NCI-H128 (cell line): ENCODE measurements around the gene LRP2.

Experiments used
- DNase-seq: peaks from one replicate; lab custom pipeline; 2025; ENCODE audit not compliant: unreplicated experiment; lab: John Stamatoyannopoulos, UW

LRP2 gene

DNA sequence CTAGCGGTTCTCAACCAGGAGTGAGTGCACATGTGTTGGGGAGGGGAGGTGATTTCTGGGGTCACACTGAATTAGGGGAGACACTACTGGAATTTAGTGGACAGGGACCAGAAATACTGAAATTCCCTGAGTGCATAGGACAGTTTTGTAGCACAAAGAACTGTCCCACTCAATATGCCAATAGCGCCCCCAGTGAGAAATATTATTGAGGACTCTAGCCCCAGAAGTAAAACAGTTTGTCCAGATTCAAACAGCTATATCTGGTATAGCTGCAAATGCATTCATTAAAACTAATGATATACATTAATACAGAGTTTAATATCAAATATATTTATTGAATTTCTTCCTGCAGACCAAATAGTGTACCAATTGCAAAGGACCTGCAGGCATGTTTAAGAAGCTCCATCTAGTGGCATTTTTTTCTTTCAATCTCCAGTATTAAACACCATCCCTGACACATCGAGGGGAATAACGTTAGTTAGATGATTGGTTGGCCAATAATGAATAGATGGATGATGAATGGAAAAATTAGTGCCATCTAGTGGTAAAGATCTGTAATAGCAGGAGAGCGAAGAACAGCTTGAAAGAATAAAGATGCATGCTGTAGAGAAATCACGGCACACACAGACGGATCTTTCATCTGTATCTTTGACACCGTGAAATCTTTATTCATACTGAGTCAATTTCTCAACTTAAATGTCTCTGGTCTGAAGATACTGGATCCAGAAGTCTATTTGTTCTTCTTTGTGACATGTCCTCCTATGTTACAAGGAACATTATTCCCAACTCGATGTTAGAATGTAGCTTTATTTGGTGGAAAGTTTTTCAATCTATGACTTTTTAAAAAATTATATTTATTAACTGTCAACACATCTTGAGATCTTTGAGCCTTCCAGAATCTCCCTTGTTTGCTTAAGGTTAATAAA lies 230.5 kb downstream of the LRP2 start:
- DNase-seq = no peak

DNA sequence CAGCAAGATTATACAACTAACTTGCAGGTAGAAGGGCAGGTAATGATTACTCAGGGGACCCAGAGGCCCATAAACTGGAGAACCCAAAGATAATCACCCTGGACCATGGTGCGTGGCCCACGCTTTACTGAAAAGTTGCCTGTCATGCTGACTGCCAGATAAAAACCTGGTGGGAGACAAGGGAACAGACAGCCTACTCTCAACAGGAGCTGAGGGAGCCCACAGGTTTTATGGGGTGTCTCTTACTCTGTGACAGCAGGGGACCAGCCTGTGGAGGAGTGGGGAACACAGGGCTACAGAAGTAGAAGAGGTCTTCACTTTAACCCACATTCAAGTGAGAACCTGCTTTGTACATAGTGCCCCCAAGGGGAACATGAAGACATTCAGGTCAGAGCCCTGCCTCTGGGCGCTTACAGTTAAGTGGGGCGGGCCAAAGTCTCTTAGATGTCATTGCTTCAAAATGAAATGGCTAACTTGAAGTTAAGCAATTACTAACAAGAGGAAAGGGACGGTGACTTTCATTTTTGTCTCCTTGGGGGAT lies 232.6 kb downstream of the LRP2 start:
- no peak for DNase-seq

DNA sequence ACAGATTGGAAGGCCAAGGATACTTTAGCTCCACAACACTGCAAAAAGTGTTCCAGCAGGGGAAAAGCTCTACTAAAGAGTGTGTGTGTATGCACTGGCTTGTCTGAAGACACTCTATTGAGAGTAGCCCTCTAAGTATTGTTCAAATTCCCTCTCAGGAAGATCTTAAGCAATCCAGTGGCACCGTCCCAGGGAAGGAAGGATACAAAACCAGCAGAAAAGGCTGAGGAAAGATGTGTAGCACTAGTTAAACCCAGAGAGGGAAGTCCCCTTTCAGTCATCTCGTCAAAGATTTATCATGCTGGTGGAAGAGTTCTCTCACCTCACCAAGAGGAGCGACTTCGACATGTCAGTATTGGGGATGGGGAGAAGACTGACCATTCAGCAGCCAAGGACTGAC lies 242.5 kb downstream of the LRP2 start:
- DNase-seq = no peak

DNA sequence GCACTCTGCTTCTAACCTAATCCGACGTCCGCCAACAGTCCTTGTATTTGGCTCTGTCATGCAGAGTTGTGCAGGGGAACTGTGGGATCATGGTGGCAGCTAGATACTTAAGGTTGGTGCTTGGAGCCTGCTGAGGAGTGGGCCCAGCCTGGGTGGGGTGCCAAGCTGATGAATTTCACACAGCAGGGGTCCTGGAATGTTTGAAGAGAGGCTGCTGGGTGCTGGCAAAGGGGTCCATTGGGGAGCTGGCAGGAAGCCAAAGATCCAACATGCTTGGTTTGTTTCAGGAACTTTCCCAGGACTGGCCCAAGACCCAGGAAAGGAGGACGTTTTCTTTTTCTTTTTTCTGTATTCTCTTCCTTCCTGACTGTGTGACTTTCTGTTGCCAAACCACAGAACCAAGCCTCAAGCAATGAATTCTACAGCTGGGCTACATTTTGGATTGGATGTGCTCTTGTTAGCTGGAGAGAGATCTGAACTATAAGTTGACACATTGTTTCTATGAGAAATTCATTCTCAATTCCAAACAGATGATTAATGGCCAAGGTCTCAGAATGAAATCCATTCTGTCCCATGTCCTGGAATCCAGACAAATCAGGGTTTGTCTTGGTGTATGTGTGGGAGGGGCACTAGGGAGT lies 243.1 kb downstream of the LRP2 start:
- DNase-seq = no peak

DNA sequence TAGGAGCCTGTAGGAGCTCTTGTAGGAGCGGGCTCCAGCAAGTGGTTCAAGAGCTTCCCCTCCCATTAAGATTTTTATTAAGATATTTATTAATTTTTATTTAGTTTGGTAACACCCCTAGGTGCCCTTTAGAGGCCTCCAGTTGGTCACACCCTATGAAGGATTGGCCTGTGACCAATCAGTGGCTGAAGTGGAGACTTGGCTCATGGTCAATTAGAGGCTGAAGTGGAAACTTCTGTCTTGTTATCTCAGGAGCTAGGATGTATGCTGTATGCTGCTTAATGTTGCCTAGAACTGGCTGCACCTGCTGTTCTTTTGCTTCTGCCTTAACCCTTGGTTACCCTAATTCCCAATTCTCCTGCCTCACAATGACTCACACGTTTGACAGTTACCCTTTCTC lies 244.3 kb downstream of the LRP2 start:
- DNase-seq = no peak

DNA sequence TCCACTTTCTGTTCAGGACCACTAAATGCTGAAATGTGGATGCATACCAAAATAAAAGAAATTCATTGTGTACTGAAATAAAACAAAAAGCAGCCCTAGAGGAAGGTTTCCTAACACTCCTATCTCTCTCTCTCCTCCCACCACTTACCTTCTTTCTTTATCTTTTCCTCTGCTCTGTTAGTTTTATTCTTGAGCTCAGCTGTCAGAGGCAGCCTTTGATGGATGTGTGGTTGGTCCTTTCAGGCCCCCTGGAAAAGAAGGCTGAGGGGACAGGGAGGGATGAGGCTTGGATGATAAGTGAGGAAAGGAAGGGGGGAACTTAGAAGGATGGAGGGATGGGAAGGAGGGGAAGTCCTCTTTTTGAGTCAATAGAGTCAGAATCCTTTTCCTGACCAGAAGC lies 245.3 kb downstream of the LRP2 start:
- DNase-seq = no peak

DNA sequence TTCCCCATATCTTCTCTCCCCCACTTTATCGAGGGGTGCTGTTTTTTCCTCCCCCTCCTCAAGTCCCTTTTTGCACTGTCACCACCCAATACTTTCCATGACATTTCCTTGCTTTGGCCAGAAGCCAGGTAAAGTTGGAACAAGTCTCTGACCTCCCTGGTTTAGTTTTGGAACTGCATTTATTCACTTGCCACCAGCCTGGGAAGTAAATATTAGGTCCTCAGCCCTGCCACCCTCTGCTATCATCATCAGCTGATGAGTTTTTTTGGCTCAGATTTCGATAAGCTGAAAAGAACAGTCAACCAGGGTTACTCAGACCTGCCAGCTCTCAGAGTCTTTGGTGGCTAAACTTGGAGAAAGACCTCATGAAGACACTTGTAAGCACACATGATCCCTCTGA lies 246.0 kb downstream of the LRP2 start:
- DNase-seq = no peak

DNA sequence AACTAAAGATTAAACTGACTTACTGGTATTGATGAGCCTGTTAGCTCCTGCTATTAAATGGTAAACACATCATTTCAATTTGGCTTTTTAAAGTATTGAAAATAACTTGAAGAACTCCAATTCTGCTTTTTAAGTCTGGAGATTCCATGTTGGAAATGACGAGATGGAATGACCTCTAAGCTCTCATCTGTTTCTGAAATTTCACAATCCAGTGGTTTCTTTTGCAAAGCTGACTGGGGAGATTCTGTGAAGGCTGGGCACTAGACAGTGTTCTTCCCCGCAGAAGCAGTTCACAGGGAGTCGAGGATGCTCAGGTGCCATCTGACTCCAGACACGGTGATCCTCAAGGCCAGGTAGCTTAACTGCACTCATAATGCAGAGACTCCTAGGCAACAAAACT lies 248.3 kb downstream of the LRP2 start:
- no peak for DNase-seq

DNA sequence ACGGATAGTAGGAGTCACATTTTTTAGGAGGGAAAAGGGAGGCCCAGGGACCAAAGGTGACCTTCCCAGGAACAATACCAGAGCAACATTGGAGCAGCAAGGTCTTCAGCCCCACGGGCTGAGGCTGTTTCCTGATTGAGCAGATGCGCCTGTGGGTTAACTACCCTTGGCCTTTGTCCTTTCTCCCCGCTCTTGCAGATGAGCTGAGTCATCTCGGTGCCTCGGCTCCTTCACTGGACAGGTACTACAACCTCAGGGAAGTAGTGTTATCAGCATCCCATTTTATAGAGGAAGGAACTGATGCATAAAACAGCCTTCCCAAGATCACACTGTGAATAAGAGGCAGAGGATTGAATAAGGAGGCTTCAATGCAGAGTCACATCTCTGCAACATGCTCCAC lies 249.5 kb downstream of the LRP2 start:
- DNase-seq = no peak

DNA sequence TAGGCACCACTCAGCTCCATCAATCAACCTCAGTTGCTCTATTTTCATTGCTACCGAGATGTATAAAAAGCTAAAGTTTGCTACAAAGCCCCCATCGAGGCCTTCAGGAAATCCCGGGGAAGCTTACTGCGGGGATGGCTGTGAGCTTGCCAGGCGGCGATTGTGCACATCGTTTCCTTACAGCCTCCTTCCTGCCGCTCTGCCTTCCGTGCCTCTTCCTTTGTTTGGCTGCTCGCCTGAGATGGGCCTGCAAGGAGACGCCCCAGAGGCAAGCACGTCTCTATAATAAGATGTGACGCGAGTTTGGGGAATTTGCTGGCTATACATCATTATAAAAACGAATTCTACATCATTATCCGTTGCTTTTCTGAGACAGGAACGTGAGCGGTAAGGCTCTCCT lies 251.4 kb downstream of the LRP2 start:
- DNase-seq = no peak

DNA sequence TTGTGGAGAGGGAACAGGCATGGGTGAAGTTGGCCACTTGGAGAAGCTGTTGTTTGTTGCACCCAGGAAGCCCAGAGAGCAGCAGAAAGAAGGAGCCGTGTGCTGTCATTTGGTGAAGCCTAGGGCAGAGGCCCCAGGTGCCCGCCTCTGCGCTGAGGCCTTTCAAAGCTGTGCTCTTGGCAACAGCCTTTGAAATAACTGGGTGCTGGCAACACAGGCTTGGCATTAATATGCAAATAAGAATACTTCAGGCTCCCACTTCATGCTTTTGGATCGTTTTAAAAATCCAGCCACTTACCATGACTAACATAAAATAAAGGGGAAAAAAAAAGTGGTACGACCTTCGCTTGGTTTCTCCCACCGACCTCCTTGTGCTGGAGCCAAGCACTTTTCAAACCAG lies 251.9 kb downstream of the LRP2 start:
- DNase-seq = no peak

DNA sequence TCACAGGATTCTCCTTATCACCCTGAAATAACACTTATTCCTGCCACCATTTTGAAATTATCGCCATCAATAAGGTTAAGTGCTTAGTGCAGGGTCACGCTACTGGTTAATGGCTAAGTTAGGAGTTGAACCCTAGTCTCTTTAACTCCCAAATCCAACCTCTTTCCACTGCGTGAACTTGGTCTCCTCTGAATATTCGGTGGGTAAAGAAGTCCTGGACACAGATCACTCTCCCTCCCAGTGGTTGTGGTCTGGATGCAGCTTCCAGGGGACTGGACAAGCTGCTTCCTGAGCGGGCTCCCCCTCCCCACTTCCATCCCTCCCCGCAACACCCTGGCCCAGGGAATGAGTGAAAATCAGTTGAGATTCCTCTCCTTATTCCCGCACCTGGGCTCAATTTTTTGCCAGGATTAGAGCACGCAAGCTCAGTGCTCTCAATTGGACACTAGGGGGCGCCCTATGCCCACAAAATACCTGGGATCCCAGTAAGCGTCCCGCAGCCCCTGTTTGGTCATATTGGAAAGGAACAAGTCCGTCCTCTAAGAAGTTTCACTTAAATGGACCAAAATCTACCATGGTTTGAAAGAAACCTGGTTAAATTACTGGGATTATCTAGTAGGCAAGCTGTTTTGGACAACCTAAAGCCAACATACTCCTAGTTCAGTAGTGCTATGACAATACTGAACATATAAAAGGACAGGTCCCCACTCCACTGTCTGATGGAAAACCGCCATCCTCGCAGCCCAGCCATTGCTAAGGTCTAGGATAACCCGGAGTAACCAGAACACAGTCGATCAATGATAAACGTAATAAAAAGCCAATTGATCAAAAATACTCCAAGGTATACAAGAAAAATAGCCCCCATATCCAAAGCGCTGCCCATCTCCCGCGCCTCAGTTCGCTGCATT lies 252.6 kb downstream of the LRP2 start:
- DNase-seq = peak; percentile 55

DNA sequence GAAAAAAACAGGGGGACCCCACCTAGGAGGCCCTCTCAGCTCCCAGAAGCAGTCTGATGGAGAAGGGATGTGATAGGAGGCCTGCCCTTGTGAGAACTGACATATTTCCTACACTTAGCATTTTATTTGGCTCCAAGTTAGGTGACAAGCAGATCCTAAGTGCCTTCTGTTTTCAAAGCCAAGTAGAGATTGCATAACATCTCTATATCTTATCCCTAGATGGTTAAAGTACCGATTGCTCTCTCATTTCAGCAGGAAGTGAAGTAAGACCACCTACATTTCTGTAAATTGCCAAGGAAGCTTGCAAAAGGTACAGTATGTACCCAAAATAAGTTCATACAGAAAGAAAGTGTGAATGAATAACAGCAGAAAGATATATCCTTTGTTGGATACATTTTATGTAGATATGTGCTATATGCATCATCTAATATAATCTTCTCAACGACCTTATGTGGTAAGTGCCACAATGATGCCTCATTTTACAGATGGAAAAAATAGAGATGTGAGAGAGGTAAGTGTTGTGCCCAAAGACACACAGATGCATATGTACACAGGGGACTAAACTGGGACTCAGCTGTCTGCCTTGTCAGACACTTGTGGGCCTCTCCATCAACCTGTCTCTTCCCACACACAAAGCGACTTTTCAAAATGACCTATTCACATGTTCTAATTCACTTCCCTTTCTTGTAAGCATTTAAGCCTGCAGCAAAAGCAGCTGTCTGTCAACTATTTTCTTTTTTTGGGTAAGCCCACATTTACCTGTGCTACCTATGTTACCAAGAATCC lies 254.0 kb downstream of the LRP2 start:
- no peak for DNase-seq

DNA sequence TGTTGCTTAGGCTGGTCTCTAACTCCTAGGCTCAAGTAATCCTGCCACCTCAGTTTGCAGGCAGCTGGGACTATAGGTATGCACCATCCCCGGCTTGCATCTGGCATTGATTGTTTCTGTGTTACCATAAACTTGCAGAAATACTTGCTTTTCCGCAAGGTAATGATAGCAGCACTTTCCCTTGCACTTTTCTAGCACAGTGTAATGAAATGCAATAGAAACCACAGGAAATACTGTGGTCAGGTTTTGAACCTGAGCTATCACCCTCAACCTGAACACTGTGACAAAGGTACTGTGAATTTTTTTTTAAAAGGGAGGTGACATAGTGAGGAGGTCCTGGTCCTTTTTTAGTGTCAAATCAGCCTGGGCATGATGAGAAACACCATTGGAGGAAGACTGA lies 254.7 kb downstream of the LRP2 start:
- no peak for DNase-seq

DNA sequence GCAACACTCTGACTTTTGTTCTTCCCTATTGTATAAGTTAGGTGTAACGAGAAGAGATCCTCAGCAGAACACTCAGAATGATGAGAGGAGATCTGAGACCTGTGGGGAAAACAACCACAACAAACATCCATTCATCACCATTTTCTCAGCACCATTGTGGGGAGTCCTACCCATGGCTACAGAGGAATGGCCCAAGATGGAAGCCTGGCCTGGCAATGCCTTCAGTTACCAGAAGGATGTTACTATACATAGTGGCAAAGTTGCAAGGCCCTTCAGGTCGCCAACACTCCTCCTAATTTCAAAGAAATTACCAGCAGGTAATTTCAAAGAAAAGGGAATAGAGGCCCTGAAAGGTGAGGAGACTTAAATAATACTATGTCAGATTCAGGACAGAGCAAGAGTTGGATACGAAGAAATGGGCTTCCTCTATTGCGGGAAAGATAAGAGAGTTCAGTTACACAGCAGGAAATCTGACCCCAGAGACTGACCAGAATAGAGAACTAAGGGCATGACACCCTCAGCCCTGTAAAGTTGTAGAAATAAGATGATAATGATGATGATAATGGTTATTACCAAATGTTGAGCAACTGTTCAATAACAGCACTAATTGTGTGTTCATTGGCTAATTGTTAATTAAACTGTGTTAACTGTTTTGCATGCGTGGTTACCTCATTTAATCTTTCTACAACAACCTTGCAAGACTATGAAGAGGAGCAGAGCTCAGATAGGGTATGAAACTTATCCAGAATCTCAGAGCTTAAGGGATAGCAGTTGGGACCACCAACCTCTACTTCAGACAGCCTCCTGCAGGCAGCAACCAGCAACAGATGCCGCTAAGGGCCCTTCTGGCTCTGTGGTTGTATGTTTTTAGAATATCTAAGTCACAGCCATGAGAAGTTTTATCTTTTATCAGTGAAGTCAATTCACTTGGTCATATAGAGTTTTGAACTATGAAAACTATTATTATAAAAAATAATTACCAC lies 255.5 kb downstream of the LRP2 start:
- DNase-seq = no peak

DNA sequence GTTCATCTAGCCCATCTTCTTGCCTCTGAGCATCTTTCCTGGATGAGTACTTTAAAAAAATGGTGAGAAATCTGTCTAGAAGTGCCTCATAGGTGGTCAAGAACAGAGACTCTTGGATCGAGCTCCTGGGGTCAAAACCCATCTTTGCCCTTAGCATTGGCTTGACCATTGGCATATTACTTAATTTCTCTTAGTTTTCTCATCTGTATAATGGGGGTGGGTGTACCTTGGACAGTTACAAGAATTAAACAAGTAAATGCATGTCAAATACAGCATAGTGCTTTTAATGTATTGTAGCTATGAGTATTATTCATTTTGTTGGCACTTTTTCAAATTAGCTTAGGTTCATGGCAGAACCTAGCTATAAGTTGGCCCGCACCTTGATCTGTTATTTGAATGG lies 256.2 kb downstream of the LRP2 start:
- no peak for DNase-seq

DNA sequence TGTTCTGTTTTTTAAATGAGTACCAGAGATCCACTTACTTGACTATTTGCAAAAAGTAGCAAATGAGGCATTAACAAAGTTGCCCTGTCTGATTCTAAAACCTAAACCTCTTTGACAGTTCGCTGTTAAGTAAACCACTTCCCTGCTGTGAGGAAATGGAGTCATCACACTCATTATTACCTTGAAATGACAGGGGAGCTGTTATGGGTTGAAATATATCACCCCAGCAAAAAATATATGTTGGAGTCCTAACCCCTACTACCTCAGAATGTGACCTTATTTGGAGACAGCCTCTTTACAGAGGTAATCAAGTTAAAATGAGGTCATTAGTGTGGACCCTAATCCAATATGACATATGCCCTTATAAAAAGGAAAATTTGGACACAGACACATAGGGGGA lies 256.9 kb downstream of the LRP2 start:
- DNase-seq = no peak

DNA sequence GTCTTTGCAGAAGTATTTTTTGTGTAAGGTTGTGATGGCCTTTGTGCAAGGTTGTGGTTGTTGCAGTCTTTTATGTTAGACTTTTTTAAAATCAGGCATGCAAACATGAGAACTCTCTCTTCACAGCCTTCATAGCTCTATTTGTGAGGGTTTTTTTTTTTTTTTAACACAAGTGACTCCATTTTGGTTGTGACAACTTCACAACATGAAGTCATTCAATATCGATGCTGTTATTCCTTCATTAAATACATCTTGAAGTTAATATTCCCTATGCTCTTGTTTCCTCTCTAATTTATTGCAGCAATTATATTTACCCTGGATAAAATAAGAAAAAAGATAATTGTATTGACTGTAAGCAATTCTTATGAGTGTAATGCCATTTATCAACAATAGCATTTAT lies 257.5 kb downstream of the LRP2 start:
- DNase-seq = no peak

DNA sequence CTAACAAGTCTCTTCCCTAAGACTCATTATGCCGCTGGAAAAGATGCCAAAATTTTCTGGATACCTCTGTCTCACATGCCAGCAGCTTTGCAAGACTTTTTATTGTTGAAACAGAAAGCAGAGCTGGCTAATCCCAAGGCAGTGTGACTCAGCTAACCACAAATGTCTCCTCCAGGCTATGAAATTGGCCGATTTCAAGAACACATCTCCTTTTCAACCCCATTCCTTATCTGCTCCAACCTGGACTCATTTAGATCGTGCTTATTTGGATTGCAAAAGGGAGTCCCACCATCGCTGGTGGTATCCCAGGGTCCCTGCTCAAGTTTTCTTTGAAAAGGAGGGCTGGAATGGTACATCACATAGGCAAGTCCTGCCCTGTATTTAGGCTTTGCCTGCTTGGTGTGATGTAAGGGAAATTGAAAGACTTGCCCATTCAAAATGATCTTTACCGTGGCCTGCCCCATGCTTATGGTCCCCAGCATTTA lies 266.7 kb downstream of the LRP2 start:
- no peak for DNase-seq
